GM12892 (cell line): ENCODE results near the gene NETO1.

ENCODE experiments used
- POLR2A ChIP-seq: IDR thresholded peaks from 2 replicates; pipeline ENCODE4 v1.6.1; 2011; ENCODE audit warnings: low read depth, low read length, control low read depth
- POLR2AphosphoS5 ChIP-seq: IDR thresholded peaks from 2 replicates; pipeline ENCODE4 v1.6.1; 2011; ENCODE audit warnings: low read depth, low read length, control low read depth
- TAF1 ChIP-seq: IDR thresholded peaks from 2 replicates; pipeline ENCODE4 v1.6.1; 2011; ENCODE audit warnings: low read depth, mild to moderate bottlenecking, control low read depth, low read length, borderline replicate concordance

- TF ChIP-seq TAF1 (no peak), POLR2A (no peak), POLR2AphosphoS5 (no peak)
These were observed 20.0 kb downstream of the NETO1 start for GRCh38 chr18:72847771-72848170.
